ENCODE data around the gene ILF3. TPM values are rescaled to one million over a fixed set of nuclear protein-coding genes. Genes with fewer than 3 reads are reported as not detected.

Gene ILF3
- total and polyA plus RNA-seq, 2 donors (not counting 1 experiment from before 2014, with no cell fraction given): 78.4 to 109 TPM

DNA sequence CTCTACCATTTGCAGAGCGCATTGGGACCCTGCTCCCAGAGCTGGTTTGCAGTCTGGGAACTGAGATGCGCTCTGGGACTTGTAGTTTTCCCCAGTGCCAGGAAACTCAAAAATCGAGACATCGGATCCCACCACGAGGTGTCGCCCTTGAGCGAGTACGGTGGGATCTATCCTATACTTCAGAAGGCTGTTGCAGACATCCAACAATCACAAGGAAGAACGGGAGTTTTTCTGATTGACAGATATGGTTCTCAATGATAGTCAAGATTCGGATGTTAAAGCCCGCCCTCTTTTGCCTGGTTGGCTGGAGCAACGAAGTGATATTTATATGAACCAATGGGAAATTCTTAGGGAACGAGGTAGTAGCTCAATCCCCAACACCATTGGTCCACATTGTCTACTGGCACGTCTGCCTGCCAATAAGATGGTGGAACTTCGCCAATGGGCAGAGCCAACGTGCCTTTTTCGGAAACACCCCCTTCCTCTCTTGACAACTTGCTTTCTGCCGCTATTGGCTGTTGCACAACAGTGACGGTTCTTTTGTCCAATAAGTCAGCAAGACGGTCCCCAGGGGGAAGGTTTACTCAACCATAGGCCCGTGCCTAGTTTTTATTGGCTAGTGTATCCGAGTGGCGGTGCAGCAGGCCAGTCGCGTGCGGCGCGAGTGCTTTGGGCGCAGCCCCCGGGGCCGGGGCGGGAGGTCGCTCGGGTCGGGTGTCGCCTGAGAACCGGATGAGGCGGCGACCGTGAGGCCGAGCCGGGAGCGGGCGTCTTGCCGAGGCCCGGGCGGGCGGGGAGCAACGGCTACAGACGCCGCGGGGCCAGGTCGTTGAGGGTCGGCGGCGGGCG lies 63.4 kb downstream of the ILF3 start, which contains the start of gene DNM2:
DNM2 (plus strand) TSS at position 724 of the 849 bp plus-strand sequence. CDS start 164 bp downstream, outside the sequence.
- peak within 1 kb of the TSS; percentile 95 for H3K4me2 ChIP-seq (ENCODE audit: extremely low read depth, insufficient read depth, low read length)
- H3K9me3 ChIP-seq (ENCODE audit: control insufficient read depth, insufficient read depth, low read depth, low read length): no peaks in the 10 kb centered on the region
- peaks cover 5% of the 10 kb centered on the region for H3K36me3 ChIP-seq (ENCODE audit: control insufficient read depth, insufficient read depth, low read length)
- TF ChIP-seq EZH2 (IDR thresholded peaks at IDR 0.05; ENCODE audit: low read length, missing control alignments): no peak
- TF ChIP-seq CTCF (conservative IDR thresholded peaks at IDR 0.05 in 1 of 2, IDR thresholded peaks at IDR 0.05 in 1 of 2; ENCODE audit: low read depth in 1 of 2, low read length in 2 of 2): peak; percentile 66 to 82
- peak; percentile 100 for DNase-seq (ENCODE audit: low read depth in 2 of 2)
- H3K4me1 ChIP-seq (ENCODE audit: control insufficient read depth, extremely low read depth, insufficient read depth, low read length): peaks cover 9% of the 10 kb centered on the region
- H3K9ac ChIP-seq (ENCODE audit: insufficient read depth, low read length): peak within 1 kb of the TSS; percentile 96
- H3K79me2 ChIP-seq (ENCODE audit: control insufficient read depth, insufficient read depth, low read length): peaks cover 46% of the 10 kb centered on the region
- H4K20me1 ChIP-seq (ENCODE audit: control insufficient read depth, extremely low read depth, insufficient read depth, low read length): no peaks in the 10 kb centered on the region
- H3K4me3 ChIP-seq (replicated peaks in 1 of 4; ENCODE audit: control extremely low read depth in 1 of 4, insufficient read depth in 1 of 4, low read depth in 3 of 4, low read length in 4 of 4): peak within 1 kb of the TSS; percentile 69 to 87 (median 78)
- peak within 1 kb of the TSS; percentile 88 for H3K27ac ChIP-seq (ENCODE audit: insufficient read depth, low read length)
- H2AFZ ChIP-seq (ENCODE audit: low read length): peak within 1 kb of the TSS; percentile 77
- no peaks in the 10 kb centered on the region for H3K27me3 ChIP-seq (ENCODE audit: control insufficient read depth, insufficient read depth, low read length)

- Histone ChIP-seq H3K4me3 (replicated peaks in 1 of 4; ENCODE audit: control extremely low read depth in 1 of 4, insufficient read depth in 1 of 4, low read depth in 3 of 4, low read length in 4 of 4) (peak overlapping the region; percentile 69 to 87 (median 78)), H3K9ac (ENCODE audit: insufficient read depth, low read length) (peak overlapping the region; percentile 96), H3K4me1 (ENCODE audit: control insufficient read depth, extremely low read depth, insufficient read depth, low read length) (peaks cover 9% of the 10 kb centered on the region), H3K4me2 (ENCODE audit: extremely low read depth, insufficient read depth, low read length) (peak overlapping the region; percentile 95), H3K9me3 (ENCODE audit: control insufficient read depth, insufficient read depth, low read depth, low read length) (no peaks in the 10 kb centered on the region), H3K79me2 (ENCODE audit: control insufficient read depth, insufficient read depth, low read length) (peaks cover 55% of the 10 kb centered on the region), H3K36me3 (ENCODE audit: control insufficient read depth, insufficient read depth, low read length) (no peaks in the 10 kb centered on the region), H3K27ac (ENCODE audit: insufficient read depth, low read length) (peak overlapping the region; percentile 88), H3K27me3 (ENCODE audit: control insufficient read depth, insufficient read depth, low read length) (no peaks in the 10 kb centered on the region), H2AFZ (ENCODE audit: low read length) (peak overlapping the region; percentile 77), H4K20me1 (ENCODE audit: control insufficient read depth, extremely low read depth, insufficient read depth, low read length) (no peaks in the 10 kb centered on the region)
- peak; percentile 16 to 21 for DNase-seq (ENCODE audit: low read depth in 2 of 2)
- TF ChIP-seq EZH2 (IDR thresholded peaks at IDR 0.05; ENCODE audit: low read length, missing control alignments) (no peak), CTCF (conservative IDR thresholded peaks at IDR 0.05 in 1 of 2, IDR thresholded peaks at IDR 0.05 in 1 of 2; ENCODE audit: low read depth in 1 of 2, low read length in 2 of 2) (no peak)
These were observed 64.4 kb downstream of the ILF3 start for GRCh38 chr19:10718205-10719196.
